ENCODE measurements around the gene UBE4A.
"Not testable (repeated sequence)": the region's sequence is repeated elsewhere in the genome, so short reads cannot be mapped to it uniquely, and the experiment has no call there.

Gene UBE4A

DNA sequence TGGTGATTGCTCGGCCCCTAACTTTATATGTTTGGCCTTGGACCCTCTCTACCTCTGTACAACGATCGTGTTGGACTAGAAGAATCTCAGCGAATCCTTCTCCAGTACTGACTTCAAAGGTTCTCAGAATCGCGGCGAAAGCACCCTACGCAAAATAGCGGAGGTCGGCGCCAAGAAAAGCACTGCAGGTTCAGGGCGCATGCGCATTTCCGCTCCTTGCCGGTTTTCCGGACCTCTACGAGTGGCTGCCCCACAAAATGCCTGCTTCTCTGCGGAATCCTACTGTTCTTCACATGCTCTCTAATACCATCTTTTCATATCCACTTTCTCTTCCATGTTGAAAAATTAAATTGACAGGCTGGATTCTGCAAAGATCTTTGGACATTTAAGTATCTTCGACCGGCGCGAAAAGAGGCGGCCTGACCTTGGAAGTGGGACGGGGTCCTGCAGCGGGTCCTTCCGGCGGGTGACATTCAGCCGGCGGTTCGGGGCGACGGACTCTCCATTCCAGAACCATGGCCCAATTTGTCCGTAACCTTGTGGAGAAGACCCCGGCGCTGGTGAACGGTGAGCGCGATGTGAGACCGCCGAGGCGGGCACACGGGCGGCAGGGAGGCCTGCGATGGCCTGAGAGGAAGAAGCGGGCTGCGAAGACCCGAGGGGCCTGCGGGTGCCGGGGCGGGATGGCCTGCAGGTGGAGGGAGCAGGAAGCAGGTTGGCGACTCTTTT lies 41.9 kb downstream of the UBE4A start, which contains the start of gene ATP5MG:
Gene ATP5MG (plus strand): TSS at position 456 of the 729 bp plus-strand sequence. CDS start 60 bp downstream, at position 516.
- H3K4me1 ChIP-seq: peaks cover 0 to 28% (median 21%) of the 10 kb centered on the region in 4 donors
- no peaks in the 10 kb centered on the region for H3K9me3 ChIP-seq
- TF ChIP-seq, protein P1, sequence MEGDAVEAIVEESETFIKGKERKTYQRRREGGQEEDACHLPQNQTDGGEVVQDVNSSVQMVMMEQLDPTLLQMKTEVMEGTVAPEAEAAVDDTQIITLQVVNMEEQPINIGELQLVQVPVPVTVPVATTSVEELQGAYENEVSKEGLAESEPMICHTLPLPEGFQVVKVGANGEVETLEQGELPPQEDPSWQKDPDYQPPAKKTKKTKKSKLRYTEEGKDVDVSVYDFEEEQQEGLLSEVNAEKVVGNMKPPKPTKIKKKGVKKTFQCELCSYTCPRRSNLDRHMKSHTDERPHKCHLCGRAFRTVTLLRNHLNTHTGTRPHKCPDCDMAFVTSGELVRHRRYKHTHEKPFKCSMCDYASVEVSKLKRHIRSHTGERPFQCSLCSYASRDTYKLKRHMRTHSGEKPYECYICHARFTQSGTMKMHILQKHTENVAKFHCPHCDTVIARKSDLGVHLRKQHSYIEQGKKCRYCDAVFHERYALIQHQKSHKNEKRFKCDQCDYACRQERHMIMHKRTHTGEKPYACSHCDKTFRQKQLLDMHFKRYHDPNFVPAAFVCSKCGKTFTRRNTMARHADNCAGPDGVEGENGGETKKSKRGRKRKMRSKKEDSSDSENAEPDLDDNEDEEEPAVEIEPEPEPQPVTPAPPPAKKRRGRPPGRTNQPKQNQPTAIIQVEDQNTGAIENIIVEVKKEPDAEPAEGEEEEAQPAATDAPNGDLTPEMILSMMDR (IDR thresholded peaks at IDR 0.05): no peak
- intact Hi-C loops (cut with DNase I; ENCODE audit: low total_unique reads): loop anchor here (5.0 kb wide), 2 partner anchors 36 to 86 kb away; partner anchors contain the start of gene KMT2A
- peak; percentile 85 to 93 for DNase-seq
- H3K4me3 ChIP-seq: peak within 1 kb of the TSS; percentile 77 to 88
- peak within 1 kb of the TSS; percentile 83 to 86 for H3K27ac ChIP-seq
- no peaks in the 10 kb centered on the region for H3K27me3 ChIP-seq
- H3K36me3 ChIP-seq: peaks cover 4 to 23% (median 12%) of the 10 kb centered on the region in 3 donors

DNA sequence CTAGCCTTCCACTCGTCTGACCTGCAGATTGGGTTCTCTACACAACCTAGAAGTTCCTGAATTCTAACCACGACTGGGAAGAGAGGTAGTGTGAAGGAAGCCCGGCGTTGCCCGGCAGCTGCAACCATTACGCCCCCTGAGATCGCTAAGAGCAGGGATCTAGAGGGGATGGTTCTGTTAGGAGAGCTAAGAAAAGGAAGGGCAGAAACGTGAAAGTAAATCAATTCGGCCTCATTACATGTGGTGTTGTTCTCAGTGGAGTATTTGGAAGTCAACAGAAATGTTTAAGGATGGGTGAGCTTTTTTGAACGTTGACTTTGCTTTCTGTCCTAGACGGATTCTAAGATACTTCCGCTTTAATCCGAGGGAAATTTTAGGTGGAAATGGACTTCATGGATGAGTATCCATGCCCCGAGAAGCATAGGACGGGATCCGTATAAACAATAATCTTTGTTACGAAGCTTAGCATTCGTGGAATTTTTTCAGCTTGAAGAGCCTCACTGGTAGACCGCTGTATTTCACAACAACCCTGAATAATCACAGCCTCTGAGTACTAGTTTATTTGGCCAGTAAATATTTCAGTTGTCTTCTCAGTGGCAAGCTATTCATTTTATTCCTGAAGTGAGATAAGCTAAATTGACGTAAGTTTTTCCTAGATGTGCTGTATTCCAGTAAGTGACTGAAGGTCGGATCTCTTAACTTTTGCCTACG lies 42.6 kb downstream of the UBE4A start:
- peaks cover 1 to 22% (median 7%) of the 10 kb centered on the region in 3 donors for H3K36me3 ChIP-seq
- TF ChIP-seq, protein P1 (IDR thresholded peaks at IDR 0.05): no peak
- peak overlapping the region; percentile 77 to 88 for H3K4me3 ChIP-seq
- DNase-seq: no peak
- peak overlapping the region; percentile 83 to 86 for H3K27ac ChIP-seq
- intact Hi-C loops (cut with DNase I; ENCODE audit: low total_unique reads): loop anchor here (5.0 kb wide), 2 partner anchors 35 to 85 kb away; partner anchors contain the start of gene KMT2A
- peaks cover 0 to 28% (median 21%) of the 10 kb centered on the region in 4 donors for H3K4me1 ChIP-seq
- no peaks in the 10 kb centered on the region for H3K9me3 ChIP-seq
- H3K27me3 ChIP-seq: no peaks in the 10 kb centered on the region

DNA sequence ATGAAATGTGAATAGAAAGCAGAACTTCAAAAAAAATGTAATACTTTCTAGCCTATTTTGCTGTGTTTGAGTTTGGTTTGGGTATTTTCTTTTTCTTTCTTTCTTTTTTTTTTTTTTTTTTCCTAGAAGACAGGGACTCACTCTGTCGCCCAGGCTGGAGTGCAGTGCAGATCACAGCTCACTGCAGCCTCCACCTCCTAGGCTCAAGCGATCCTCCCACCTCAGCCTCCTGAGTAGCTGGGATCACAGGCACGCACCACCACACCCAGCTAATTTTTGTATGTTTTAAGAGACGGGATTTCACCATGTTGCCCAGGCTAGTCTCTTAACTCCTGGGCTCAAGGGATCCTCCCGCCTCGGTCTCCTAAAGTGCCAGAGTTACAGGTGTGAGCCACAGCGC lies 43.2 kb downstream of the UBE4A start:
- H3K4me1 ChIP-seq: peaks cover 0 to 28% (median 21%) of the 10 kb centered on the region in 4 donors
- not testable (repeated sequence) for DNase-seq, H3K9me3 ChIP-seq, H3K27me3 ChIP-seq
- H3K4me3 ChIP-seq: peak overlapping the region; percentile 77 to 88
- intact Hi-C loops (cut with DNase I; ENCODE audit: low total_unique reads): loop anchor here (5.0 kb wide), 2 partner anchors 35 to 85 kb away; partner anchors contain the start of gene KMT2A
- H3K27ac ChIP-seq: peak overlapping the region in 1 of 2 donors; percentile 86
- H3K36me3 ChIP-seq: peaks cover 6 to 22% (median 7%) of the 10 kb centered on the region in 3 donors

DNA sequence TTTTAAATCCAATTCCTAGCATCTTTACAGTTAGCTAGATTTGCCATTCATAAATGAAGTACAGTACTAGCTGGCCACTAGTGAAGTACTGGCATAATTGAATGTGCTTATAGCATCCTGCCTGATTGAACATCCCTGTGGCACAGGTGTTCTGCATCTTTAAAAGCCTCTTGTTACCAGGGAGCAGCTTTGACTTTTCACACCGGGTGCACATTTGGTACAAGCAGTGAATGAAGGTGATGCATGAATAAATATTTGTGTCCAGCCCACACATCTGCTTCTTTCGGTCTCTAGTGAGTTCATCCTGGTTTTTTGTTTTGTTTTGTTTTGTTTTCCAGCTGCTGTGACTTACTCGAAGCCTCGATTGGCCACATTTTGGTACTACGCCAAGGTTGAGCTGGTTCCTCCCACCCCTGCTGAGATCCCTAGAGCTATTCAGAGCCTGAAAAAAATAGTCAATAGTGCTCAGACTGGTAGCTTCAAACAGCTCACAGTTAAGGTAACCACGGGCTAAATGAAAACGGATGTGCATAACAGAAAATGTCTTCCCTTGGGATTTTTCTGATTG lies 47.3 kb downstream of the UBE4A start:
- H3K27me3 ChIP-seq: no peaks in the 10 kb centered on the region

DNA sequence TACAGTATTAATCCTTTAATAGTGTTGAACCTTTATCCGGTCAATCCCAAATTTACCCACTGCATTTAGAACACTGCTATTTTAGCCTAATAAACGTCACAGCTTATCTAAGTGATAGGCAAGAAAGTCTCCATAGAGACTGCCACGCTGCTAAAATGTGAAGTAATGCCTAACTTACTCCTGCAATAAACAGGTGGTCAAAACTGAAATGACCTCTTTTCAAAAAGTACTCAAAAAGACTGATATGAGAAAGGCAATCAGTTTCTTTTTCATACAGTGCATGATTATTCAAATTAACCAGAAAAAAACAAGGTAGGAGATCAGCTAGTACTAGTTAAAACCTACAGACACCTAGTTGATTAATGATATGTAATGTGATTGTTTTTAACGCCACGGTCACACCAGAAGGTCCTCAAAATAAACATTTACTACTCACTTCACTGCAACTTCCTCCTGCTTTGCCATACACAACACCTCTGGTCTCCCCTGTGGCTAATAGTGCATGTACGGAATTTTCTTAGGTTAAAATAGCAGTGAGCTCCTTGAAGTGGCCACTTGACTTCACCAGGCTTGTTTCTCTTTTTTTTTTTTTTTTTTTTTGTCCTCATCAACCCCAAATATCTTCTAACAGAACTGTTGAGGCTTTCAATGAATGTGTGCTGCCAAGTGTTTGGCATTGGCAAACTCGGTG lies 50.8 kb downstream of the UBE4A start:
- Histone ChIP-seq H3K27ac (no peak overlapping the region), H3K27me3 (no peaks in the 10 kb centered on the region), H3K9me3 (no peaks in the 10 kb centered on the region), H3K36me3 (peaks cover 16 to 56% (median 20%) of the 10 kb centered on the region in 3 donors), H3K4me1 (no peaks in the 10 kb centered on the region), H3K4me3 (no peak overlapping the region)
- TF ChIP-seq, protein P1 (IDR thresholded peaks at IDR 0.05): no peak
- no peak for DNase-seq
- intact Hi-C loops (cut with DNase I; ENCODE audit: low total_unique reads): no loop called here

More for the DNA sequence above, 47.3 kb downstream of the UBE4A start:
- intact Hi-C loops (cut with DNase I; ENCODE audit: low total_unique reads): no loop called here
- TF ChIP-seq, protein P1 (IDR thresholded peaks at IDR 0.05): no peak
- DNase-seq: no peak
- no peaks in the 10 kb centered on the region for H3K9me3 ChIP-seq
- no peak overlapping the region for H3K27ac ChIP-seq
- no peak overlapping the region for H3K4me3 ChIP-seq
- peaks cover 8 to 37% (median 20%) of the 10 kb centered on the region in 3 donors for H3K36me3 ChIP-seq
- H3K4me1 ChIP-seq: peaks cover 0 to 24% (median 16%) of the 10 kb centered on the region in 4 donors
